Stimulated activated CD4-positive, alpha-beta T cell treated with anti-CD3 and anti-CD28 coated beads, TNF-alpha, amount 100 ng/mL, for 24 hours (primary cell): Measurements from ENCODE around the gene TEDC1.

ENCODE experiments used
- DNase-seq, 3 experiments: peaks; one replicate each; pipeline ENCODE4 v3.0.0-alpha.2; 2020; ENCODE audit warnings: low read depth in 3 of 3

TEDC1 gene

GRCh38 chr14:105495990-105496830 lies 5.2 kb downstream of the TEDC1 start:
- no peak for DNase-seq

GRCh38 chr14:105496831-105497591 lies 6.0 kb downstream of the TEDC1 start:
- no peak for DNase-seq

- no peak for DNase-seq
These were observed 6.8 kb downstream of the TEDC1 start for GRCh38 chr14:105497671-105498429.

DNA sequence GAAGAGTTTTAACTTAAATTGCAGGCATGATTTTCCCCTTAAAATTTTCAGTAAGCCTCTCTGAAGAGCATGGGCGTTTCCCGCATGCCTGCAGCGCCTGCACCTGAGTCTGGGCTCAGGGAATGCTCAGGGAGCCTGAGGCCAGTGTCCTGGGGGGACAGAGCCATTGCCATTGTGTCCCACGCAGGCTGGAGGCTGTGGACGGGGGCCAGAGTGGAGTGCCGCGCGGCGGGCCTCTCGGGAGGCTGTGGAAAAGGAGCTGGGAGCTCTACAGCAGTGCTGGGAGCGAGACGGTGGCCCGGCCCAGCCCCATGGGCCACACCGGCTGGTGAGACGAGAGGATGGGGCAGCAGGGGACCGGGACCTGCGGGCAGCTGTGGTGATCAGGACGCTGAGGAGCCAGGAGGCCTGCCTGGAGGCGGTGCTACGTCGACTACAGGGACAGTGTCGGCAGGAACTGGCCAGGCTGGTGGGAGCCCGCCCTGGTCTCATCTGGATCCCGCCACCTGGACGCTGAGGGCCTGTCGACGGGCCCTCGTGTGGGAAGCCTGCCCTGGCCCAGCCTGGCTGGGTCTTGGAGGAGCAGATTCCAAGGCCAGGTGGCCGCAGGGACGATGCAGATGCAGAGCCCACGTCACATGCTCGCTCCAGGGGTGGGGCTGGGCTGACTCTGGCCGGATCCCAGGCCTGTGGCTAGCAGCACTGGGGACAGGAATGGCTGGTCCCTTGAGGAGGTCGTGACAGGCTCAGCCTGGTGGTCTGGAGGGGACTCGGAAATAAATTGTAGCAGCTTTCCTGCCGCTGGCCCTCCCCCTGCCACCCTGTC lies 7.6 kb downstream of the TEDC1 start:
- DNase-seq = no peak

GRCh38 chr14:105499256-105500035 lies 8.4 kb downstream of the TEDC1 start:
- DNase-seq = no peak

GRCh38 chr14:105500036-105500725 lies 9.1 kb downstream of the TEDC1 start:
- DNase-seq = no peak

DNA sequence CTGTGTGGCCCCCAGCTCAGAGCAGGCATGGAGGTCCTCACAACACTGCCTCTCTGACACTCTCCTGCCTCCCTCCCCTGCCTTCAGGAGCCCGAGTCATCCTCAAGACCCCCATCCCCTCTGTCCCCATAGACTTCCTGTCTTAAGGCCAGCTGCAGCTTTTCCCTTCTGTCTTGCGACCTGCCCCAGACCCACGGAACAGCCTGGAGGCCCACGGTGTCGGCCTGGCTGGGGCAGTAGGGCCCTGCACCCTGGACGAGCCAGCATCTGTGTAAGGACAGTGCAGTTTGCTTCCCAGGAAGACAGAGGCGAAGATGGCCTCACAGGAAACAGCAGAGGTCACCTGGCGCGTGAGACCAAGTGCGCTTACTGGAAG lies 9.7 kb downstream of the TEDC1 start:
- DNase-seq = no peak

- no peak for DNase-seq
These were observed 10.7 kb downstream of the TEDC1 start for GRCh38 chr14:105501504-105502291.

GRCh38 chr14:105502446-105503295 lies 11.6 kb downstream of the TEDC1 start:
- no peak for DNase-seq

DNA sequence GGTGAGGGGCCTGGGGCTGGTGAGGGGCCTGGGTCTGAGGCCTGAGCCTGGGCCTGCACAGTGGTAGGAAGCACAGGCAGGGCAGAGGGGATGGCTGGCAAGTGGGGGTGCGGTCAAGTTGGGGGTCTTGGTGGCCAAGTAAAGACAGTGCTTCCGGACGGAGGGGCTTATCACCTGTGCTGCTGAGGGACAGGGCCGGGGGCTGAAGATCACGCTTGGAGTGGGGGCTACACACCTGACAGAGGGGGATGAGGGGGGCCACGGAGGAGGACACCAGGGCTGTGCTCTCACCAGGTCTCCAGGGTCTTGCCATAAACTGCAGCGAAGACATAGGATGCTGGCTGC lies 12.2 kb downstream of the TEDC1 start:
- DNase-seq = no peak

DNA sequence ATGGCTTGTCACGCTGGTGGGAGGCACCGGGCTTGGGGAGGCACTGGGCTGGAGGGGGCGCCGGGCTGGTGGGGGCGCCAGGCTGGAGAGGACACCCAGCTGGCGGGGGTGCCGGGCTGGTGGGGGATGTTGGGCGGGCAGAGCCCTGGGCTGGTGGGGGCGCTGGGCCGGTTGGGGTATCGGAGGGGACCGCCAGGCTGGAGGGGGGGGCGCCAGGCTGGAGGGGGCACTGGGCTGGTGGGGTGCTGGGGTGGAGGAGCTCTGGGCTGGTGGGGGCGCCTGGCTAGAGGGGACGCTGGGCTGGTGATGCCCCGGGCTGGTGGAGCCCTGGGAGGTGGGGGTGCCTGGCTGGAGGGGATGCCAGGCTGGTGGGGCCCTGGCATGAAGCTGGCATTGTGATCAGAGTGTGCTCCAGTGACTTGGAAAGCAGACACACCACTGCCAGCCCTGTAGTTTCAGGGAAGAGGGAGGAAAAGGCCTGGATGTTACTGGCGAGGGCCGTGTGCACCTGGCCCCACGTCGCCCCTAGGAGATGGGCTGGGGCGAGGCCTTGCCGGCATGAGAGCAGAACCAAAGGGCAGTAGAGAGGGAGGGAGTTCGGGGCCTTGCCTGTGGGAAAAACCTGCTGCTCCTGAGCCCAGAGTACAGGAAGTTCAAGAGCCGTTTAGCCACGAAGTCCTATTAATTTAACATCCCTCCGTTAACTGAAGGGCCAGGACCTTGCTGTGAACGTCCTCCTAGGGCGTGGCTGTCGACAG lies 13.1 kb downstream of the TEDC1 start:
- DNase-seq = no peak

GRCh38 chr14:105505101-105505500 lies 14.1 kb downstream of the TEDC1 start:
- DNase-seq = no peak

DNA sequence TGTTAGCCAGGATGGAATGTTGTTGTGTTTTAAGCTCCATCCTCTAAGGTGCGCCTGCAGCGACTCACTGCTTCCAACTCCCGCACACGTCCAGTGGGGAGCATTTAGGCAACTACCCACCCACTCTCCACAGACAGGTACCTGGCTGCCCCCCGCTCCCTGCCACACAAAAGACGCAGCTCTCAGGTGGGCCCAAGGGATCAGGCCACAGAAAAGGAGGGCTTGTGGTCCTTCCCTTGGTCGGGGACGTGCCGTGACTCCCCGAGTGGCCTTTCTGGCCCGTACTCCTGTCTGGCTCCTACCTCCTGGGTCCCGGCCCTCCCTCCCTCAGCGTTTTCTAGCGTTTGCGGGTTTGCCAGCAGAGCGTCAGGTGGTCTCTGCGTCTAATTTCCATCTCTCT lies 16.2 kb downstream of the TEDC1 start:
- no peak for DNase-seq

GRCh38 chr14:105508069-105508468 lies 17.0 kb downstream of the TEDC1 start:
- no peak for DNase-seq

DNA sequence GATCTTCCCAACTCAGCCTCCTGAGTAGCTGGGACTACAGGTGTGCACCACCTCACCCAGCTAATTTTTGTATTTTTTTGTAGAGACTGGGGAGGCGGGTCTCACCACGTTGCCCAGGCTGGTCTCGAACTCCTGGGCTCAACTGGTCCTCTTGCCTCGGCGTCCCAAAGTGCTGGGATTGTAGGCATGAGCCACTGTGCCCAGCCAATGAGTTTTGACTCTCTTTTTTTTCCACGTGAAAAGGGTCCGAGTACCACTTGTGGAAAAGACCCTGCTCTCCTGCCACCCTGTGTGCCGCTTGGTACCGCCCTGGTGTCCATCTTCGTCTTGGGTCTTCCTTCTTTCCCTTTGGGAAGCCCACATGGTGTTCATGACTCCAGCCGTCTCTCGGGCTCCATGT lies 17.6 kb downstream of the TEDC1 start:
- DNase-seq = no peak

DNA sequence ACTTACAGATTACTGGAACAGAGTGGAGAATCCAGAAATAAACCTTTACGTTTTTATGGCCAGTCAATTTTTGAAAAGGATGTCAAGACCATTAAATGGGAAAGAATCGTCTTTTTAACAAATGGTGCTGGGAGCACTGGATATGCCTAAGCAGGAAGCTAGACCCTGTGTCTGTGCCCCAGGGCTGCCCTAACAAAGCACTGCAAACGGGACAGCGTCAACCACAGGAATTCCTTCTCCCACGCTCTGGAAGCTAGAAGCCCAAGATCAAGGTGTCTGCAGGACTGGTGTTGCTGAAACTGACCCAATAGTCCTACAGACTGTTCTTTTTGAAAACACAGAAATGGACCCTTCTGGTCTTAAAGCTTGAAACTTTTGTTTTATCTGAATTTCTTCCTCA lies 26.1 kb downstream of the TEDC1 start:
- DNase-seq = no peak

DNA sequence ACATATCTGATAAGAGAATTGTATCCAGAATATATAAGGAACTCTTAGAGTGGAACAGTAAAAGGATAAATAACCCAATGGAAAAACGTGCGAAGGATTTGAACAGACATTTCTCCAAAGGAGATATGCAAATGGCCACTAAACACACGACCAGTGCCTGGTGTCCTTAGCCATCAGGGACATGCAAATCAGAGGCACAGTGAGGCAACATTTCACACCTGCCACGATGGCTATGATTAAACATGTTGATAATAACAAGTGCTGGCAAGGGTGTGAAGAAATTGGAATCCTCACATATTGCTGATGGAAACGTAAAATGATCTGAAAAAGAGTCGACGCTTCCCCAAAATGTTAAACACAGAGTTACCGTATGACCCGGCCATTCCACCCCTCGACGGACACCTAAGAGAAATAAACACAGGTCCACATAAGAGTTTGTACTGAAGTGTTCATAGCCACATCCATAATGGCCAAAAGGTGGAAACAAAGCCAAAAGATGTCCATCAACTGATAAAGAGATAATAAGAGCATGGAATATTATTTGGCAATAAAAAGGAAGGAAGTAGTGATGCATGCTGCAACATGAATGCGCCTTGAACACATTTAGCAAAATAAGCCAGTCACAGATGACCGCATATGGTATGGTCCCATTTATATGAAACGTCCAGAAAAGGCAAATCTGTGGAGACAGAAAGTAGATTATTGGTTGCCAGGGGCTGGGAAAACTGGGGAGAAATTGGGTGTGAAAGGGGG lies 29.1 kb downstream of the TEDC1 start:
- no peak for DNase-seq
